GM21360 (cell line): ENCODE measurements around the gene ACOT11.

Experiments used
- ATAC-seq: cut with Tn5 transposase; IDR thresholded peaks from one replicate; pipeline ENCODE4 v1.9.1; 2021; ENCODE audit warnings: mild to moderate bottlenecking, moderate library complexity; ENCODE audit not compliant: unreplicated experiment

The ACOT11 gene

DNA sequence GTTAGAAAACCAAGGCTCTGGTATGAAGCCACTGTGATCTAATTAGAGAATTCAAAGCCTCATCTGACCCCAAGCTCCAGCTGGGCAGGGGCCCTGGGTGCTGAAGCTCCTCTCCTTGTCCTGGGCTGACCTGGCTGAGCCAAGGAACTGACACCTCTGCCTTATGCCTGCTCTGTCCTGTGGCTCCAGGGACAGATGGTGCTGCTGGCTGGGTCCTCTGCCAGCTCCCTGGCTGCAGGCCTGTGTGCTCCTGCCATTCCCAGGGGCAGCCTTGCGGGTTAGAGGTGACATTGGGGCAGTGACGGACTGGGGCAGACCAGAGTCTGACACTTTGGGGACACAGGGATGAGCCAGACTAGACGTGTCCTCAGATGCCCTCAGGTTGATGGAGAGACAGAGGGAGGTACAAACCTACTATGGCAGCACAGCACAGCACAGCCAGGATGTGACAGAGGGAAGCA is 11.8 kb downstream of the ACOT11 start:
- no peak for ATAC-seq

GRCh38 chr1:54564312-54565112 is 16.5 kb downstream of the ACOT11 start:
- no peak for ATAC-seq

GRCh38 chr1:54565113-54565501 is 17.1 kb downstream of the ACOT11 start:
- ATAC-seq, result no peak

- ATAC-seq, result no peak
Observed at GRCh38 chr1:54566438-54567141, 18.6 kb downstream of the ACOT11 start.

GRCh38 chr1:54567961-54568360 is 19.9 kb downstream of the ACOT11 start:
- no peak for ATAC-seq

- ATAC-seq, result no peak
Observed at GRCh38 chr1:54569339-54569738, 21.3 kb downstream of the ACOT11 start.

DNA sequence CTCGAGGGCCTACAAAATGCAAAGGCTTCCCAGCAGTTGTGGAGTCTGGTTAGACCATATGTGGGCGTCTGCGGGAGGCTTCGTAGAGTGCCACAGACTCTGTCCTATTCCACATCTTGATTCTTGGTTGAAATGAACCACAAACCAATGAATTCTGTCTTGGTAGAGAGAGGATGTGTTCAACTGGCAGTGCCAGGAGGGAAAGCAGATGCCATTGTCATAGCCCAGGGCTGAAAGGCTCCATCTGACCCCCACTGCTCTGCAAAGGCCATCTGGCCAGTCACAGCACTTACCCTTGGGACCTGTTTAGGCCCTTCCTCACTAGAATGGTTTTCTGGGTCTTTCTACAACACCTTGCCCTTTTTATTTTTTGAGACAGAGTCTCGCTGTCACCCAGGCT is 22.1 kb downstream of the ACOT11 start:
- ATAC-seq, result no peak

GRCh38 chr1:54571326-54571725 is 23.3 kb downstream of the ACOT11 start:
- no peak for ATAC-seq

DNA sequence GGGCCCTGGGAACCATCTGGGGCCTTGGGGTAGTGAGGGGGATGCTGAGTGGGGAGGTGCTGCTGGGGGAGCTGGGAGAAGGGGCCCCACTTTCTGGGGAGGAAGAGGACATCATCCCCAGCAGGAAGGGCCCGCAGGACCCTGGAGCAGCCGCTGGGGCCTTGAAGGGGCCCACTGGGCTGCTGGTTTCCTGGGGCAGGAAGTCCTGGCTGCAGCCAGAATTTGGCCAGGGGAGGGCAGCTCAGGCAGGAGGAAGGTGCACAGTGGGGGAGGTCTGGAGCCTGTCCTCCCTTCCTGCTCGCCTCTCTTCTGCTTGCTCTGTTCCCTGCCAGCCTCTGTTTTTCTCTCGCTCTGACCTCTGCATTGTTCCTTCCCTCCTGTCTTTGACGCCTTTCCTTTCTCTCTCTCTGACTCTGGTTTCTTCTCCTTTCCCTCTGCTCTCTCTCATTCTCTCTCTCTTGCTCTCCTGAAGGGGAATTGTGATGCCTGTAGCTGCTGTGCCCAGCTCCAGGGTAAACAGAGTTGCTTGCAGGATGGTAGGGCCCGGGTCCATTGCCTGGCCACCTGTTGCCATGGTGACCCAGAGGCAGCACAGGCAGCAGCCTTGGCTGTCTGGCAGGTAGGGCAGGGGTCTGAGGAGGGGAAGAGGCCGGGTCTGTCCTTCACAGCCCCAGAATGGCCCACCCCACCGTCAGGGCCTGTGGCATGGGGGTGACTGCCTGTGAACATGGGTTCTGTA is 23.9 kb downstream of the ACOT11 start:
- no peak for ATAC-seq

DNA sequence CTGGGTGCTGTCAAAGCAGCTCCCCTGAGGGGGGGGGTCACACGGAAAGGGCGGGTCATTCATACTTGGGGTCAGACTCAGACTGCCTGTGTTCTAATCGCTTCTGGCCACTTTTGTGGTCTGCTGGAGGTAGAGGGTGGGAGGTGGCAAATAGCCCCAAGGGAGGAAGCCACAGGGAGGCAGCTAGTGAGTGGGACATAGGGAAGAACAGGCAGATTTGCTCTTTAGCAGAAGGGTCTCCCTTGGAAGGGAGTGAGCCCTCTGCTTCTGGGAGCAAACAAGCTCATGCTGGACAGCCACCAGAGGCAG is 24.5 kb downstream of the ACOT11 start:
- no peak for ATAC-seq

DNA sequence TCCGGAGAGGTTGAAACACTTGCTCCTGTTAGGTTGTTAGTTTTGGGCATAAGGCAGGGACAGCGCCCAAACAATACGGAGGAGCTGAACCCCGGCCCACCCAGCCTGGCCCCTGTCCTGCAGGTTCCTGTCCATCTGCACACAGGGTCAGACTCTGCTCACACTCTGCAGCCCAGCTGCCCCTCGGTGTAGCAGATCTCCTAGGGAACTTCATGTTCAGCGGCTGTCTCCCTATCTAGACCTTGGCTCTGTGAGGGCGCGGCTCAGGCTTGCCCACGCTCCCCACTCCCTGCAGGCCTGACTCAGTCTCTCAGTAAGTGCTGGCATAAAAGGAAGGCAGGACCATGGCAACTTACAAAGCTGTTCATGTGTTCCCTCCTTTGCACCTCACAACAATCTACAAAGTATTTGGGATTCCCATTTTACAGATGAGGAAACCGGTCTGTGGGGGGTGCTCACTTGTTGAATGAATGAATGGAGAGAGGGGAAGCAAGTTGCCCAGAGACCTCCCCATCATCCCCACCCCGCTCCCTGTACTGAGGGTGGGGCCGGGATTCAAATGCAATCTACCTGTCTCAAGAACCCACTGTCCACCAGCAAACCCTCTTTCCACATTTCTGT is 26.2 kb downstream of the ACOT11 start:
- no peak for ATAC-seq

- no peak for ATAC-seq
Observed at GRCh38 chr1:54575161-54575560, 27.1 kb downstream of the ACOT11 start.

DNA sequence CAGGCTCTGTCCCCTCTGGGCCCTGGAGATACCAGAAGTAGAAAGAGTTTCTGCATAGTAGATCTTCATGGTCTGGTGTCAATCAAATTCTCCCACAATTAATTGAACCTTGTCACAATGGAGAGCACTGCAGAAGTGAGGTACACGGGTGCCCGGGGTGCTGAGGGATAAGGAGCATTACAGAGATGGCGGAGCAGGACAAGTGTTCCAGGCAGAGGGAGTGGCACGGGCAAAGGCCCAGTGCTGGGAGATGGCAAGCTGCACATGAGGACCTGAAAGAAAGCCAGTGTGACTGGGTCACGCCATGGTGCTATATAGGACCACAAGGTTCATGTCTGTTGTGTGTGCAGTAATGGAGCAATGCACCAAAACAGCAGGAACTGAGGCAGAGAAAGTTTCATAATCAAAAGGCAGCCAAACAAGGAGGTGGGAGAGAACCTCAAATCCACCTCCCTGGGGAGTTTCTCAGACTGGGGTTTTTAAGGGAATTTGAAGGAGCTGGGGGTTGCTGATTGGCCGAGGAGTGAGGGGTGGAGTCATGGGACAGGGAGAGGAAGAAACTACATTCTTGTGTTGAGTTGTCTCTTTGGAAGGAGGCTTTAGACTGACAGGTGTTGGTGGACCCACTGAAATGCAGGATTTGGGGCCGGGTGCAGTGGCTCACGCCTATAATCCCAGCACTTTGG is 27.7 kb downstream of the ACOT11 start:
- no peak for ATAC-seq

DNA sequence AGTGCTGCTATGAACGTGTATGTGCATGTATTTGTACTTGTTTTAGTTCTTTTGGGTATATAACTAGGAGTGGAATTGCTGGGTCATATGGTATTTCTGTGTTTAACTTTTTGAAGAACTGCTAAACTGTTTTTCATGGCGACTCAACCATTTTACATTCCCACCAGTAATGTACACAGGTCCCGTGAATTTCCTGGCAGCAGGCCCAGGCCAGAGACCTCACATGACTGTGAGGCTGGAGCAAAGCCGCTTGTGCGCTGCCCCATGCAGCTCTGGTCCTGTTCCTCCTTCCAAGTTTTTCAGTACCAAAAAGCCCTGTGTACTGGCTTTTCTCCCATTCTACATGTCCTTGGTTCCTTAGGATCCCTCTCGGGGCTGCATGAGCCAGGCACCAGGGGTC is 29.6 kb downstream of the ACOT11 start:
- no peak for ATAC-seq

GRCh38 chr1:54579337-54579781 is 31.3 kb downstream of the ACOT11 start:
- ATAC-seq, result no peak

- no peak for ATAC-seq
Observed at GRCh38 chr1:54580856-54581550, 33.0 kb downstream of the ACOT11 start.

GRCh38 chr1:54581621-54582035 is 33.6 kb downstream of the ACOT11 start:
- no peak for ATAC-seq

GRCh38 chr1:54582566-54583306 is 34.7 kb downstream of the ACOT11 start:
- no peak for ATAC-seq

DNA sequence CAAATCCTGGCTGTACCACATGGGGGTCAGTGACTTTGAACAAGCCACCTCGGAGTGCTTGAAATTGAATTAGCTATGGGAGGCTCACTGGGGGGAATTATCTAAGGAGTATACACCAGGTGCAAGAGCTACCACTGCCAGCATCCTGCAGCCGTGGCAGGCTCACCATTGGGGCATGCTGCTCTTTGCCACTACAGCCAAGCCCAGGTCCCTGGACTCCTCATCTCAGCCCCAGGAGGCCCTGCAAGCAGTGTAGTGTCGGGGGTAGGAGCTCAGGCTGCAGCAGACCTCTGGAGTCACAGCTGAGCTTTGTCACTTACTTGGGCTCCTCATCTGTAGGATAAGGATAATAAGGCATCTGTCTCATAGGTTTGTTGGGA is 35.3 kb downstream of the ACOT11 start:
- ATAC-seq, result no peak
